HL-60 (cell line): ENCODE measurements around the gene HBG1.

Source experiments
- GABPA ChIP-seq: IDR thresholded peaks from 2 replicates; pipeline ENCODE4 v1.6.1; 2012; ENCODE audit warnings: low read depth
- POLR2AphosphoS5 ChIP-seq: IDR thresholded peaks from 2 replicates; pipeline ENCODE4 v1.6.1; 2012; ENCODE audit warnings: low read depth
- SPI1 ChIP-seq: IDR thresholded peaks from 2 replicates; pipeline ENCODE4 v1.6.1; 2012; ENCODE audit warnings: low read depth, mild to moderate bottlenecking, borderline replicate concordance
- TF ChIP-seq, protein P1 (sequence below): IDR thresholded peaks from 2 replicates; pipeline ENCODE4 v1.6.1; 2012; ENCODE audit warnings: low read depth; ENCODE audit not compliant: insufficient replicate concordance
- TF ChIP-seq, protein P2 (sequence below): IDR thresholded peaks from one replicate; pipeline ENCODE4 v1.5.1; 2011; ENCODE audit warnings: low read length, control low read depth, inconsistent platforms; ENCODE audit not compliant: insufficient read depth

DNA sequence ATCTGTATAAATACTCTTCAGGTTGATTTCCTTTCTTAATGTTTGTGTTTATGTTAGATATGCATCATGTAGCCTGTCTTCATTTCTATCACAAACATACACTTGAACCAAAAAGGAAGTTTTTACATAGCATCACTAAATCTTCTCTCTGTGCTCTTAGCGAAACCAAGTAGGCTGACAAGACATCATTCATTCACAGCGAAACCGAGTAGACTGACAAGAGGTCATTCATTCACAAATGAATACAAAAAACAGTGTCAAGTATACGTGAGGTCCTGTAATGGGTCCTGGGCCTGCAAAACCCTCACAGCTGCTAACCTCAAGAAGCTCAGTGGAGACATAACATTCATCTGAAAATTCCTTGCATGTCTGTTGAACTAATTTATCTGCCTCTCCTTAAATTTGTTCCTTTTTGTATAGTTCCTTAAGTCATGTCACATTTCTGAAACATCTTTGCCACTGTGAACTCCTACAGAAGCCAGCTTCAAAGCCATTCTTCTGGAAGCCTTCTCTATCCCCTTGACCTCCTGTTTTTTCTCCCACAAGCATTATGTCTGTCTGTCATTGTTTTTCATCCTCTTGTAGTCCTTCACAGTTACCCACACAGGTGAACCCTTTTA is 29.9 kb upstream of the HBG1 start:
- TF ChIP-seq, protein P1, sequence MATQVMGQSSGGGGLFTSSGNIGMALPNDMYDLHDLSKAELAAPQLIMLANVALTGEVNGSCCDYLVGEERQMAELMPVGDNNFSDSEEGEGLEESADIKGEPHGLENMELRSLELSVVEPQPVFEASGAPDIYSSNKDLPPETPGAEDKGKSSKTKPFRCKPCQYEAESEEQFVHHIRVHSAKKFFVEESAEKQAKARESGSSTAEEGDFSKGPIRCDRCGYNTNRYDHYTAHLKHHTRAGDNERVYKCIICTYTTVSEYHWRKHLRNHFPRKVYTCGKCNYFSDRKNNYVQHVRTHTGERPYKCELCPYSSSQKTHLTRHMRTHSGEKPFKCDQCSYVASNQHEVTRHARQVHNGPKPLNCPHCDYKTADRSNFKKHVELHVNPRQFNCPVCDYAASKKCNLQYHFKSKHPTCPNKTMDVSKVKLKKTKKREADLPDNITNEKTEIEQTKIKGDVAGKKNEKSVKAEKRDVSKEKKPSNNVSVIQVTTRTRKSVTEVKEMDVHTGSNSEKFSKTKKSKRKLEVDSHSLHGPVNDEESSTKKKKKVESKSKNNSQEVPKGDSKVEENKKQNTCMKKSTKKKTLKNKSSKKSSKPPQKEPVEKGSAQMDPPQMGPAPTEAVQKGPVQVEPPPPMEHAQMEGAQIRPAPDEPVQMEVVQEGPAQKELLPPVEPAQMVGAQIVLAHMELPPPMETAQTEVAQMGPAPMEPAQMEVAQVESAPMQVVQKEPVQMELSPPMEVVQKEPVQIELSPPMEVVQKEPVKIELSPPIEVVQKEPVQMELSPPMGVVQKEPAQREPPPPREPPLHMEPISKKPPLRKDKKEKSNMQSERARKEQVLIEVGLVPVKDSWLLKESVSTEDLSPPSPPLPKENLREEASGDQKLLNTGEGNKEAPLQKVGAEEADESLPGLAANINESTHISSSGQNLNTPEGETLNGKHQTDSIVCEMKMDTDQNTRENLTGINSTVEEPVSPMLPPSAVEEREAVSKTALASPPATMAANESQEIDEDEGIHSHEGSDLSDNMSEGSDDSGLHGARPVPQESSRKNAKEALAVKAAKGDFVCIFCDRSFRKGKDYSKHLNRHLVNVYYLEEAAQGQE, result no peak
- TF ChIP-seq, protein P2, sequence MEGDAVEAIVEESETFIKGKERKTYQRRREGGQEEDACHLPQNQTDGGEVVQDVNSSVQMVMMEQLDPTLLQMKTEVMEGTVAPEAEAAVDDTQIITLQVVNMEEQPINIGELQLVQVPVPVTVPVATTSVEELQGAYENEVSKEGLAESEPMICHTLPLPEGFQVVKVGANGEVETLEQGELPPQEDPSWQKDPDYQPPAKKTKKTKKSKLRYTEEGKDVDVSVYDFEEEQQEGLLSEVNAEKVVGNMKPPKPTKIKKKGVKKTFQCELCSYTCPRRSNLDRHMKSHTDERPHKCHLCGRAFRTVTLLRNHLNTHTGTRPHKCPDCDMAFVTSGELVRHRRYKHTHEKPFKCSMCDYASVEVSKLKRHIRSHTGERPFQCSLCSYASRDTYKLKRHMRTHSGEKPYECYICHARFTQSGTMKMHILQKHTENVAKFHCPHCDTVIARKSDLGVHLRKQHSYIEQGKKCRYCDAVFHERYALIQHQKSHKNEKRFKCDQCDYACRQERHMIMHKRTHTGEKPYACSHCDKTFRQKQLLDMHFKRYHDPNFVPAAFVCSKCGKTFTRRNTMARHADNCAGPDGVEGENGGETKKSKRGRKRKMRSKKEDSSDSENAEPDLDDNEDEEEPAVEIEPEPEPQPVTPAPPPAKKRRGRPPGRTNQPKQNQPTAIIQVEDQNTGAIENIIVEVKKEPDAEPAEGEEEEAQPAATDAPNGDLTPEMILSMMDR, result no peak
- no peak for TF ChIP-seq POLR2AphosphoS5
- no peak for TF ChIP-seq GABPA
- TF ChIP-seq SPI1, result no peak
